K562 (cell line): ENCODE measurements around the gene SMIM13. TPM values are rescaled to one million over a fixed set of nuclear protein-coding genes. Genes with fewer than 3 reads are reported as not detected.

Experiments
- ATAC-seq: fragments of 200-7000 bp; cut with Tn5 transposase; 3 replicates; pipeline ENCODE4 v1.9.1; 2020; ENCODE audit warnings: moderate library complexity
- BruUV-seq: library from RNA; stranded (reverse); fragments of 400-500 nt; replicated peaks from 2 replicates; lab custom pipeline; 2021; lab: Mats Ljungman, UMichigan
- CTCF ChIA-PET: fragments of 300-600 bp; formaldehyde crosslinking; extraction: SDS; loops from one replicate; lab custom pipeline; 2021; ENCODE audit warnings: low intra/inter-chr PET ratio; lab: Yijun Ruan, JAX
- POLR2A ChIA-PET: fragments of 300-600, 350-650 bp; sonication (Branson Sonifier 250); formaldehyde crosslinking; extraction: SDS; loops from one replicate; lab custom pipeline; 2021; ENCODE audit warnings: antibody characterized with exemption, inconsistent platforms; lab: Yijun Ruan, JAX
- DNase-seq, 4 experiments: peaks; one replicate each; pipeline versions ENCODE4 v3.0.0 to v3.0.0-alpha.2; 2011 to 2018; ENCODE audit warnings: low spot score in 3 of 4, mixed read lengths in 3 of 4; ENCODE audit errors: extremely low read depth in 1 of 4
- FAIRE-seq: peaks from 2 replicates; lab custom pipeline; 2011; peaks lifted over from hg19 to GRCh38; lab: Jason Lieb, UNC
- H2AFZ ChIP-seq: 2 replicates; pipeline ENCODE4 v1.6.0; 2011; ENCODE audit warnings: low read depth, low read length, control low read depth, inconsistent platforms
- H3K27ac ChIP-seq: fragments of 200-600 bp; 3 replicates; pipeline ENCODE4 v1.8.0; 2011; ENCODE audit warnings: low read depth, mild to moderate bottlenecking, control low read depth, inconsistent platforms, low read length, moderate library complexity, mixed read lengths; ENCODE audit errors: extremely low read depth
- H3K27me3 ChIP-seq, 2 experiments: fragments of 300-600 bp in 1 of 2; 2 replicates in 1 of 2; 3 replicates in 1 of 2; pipeline versions ENCODE4 v1.6.0 to v1.8.0; 2011; ENCODE audit warnings: inconsistent platforms in 2 of 2, low read length in 2 of 2, mild to moderate bottlenecking in 1 of 2, mixed read lengths in 1 of 2, moderate library complexity in 1 of 2; ENCODE audit not compliant: control insufficient read depth in 2 of 2, insufficient read depth in 2 of 2
- H3K36me3 ChIP-seq: fragments of 300-600 bp; 3 replicates; pipeline ENCODE4 v1.8.0; 2011; ENCODE audit warnings: mild to moderate bottlenecking, low read length, inconsistent platforms; ENCODE audit not compliant: control insufficient read depth, insufficient read depth
- H3K4me1 ChIP-seq, 2 experiments: fragments of 200-600 bp in 1 of 2; replicated peaks in 1 of 2; 2 replicates in 1 of 2; 3 replicates in 1 of 2; pipeline versions ENCODE4 v1.5.1 to v1.8.0; 2011; ENCODE audit warnings: inconsistent platforms in 2 of 2, low read length in 2 of 2, mild to moderate bottlenecking in 1 of 2, mixed read lengths in 1 of 2, moderate library complexity in 1 of 2; ENCODE audit not compliant: control insufficient read depth in 2 of 2, insufficient read depth in 2 of 2
- H3K4me2 ChIP-seq: 2 replicates; pipeline ENCODE4 v1.6.1; 2011; ENCODE audit warnings: low read length, control low read depth, inconsistent platforms, mixed read lengths; ENCODE audit not compliant: insufficient read depth
- H3K4me3 ChIP-seq: fragments of 200-600 bp; sonication (generic), shearing (Covaris generic); 2 replicates; pipeline ENCODE4 v1.5.1; 2016; ENCODE audit warnings: control low read depth, inconsistent platforms
- H3K79me2 ChIP-seq: fragments of 200-600 bp; 3 replicates; pipeline ENCODE4 v1.8.0; 2011; ENCODE audit warnings: low read length, inconsistent platforms; ENCODE audit not compliant: control insufficient read depth, insufficient read depth
- H3K9ac ChIP-seq, 2 experiments: 2 replicates each; pipeline versions ENCODE4 v1.6.0 to v1.6.1; 2011; ENCODE audit warnings: low read depth in 2 of 2, low read length in 2 of 2, control low read depth in 1 of 2, inconsistent platforms in 1 of 2, mild to moderate bottlenecking in 1 of 2, mixed read lengths in 1 of 2; ENCODE audit not compliant: insufficient read depth in 1 of 2
- H3K9me1 ChIP-seq: one replicate; pipeline ENCODE4 v1.6.0; 2011; ENCODE audit warnings: inconsistent platforms, mild to moderate bottlenecking, low read length, moderate library complexity; ENCODE audit not compliant: control insufficient read depth, insufficient read depth
- H3K9me3 ChIP-seq: replicated peaks from 2 replicates; pipeline ENCODE4 v1.5.1; 2011; ENCODE audit warnings: low read depth, low read length, inconsistent platforms; ENCODE audit not compliant: control insufficient read depth, insufficient read depth
- H4K20me1 ChIP-seq: replicated peaks from 2 replicates; pipeline ENCODE4 v1.6.1; 2011; ENCODE audit warnings: low read length, inconsistent platforms, mixed read lengths; ENCODE audit not compliant: control insufficient read depth, insufficient read depth
- ARNT ChIP-seq, 2 experiments: fragments of 450-650 bp; IDR thresholded peaks; 2 replicates each; pipeline ENCODE4 v1.6.1; 2016; ENCODE audit warnings: mild to moderate bottlenecking in 1 of 2
- BCOR ChIP-seq: fragments of 450-650 bp; IDR thresholded peaks from 2 replicates; pipeline ENCODE4 v1.6.1; 2016
- CREBBP ChIP-seq: IDR thresholded peaks from one replicate; pipeline ENCODE4 v1.6.1; 2012; ENCODE audit warnings: low read depth, mild to moderate bottlenecking, control low read depth, inconsistent platforms, low read length
- IRF2 ChIP-seq: sonication (generic); formaldehyde crosslinking; IDR thresholded peaks from 2 replicates; pipeline ENCODE4 v1.8.1; 2022; ENCODE audit warnings: mild to moderate bottlenecking, missing genetic modification reagents
- MXD1 ChIP-seq: fragments of 250-450 bp; sonication (Bioruptor Pico); IDR thresholded peaks from 2 replicates; pipeline ENCODE4 v1.8.0; 2021; ENCODE audit warnings: borderline replicate concordance, mild to moderate bottlenecking, moderate library complexity; ENCODE audit not compliant: poor library complexity, severe bottlenecking
- NR2C1 ChIP-seq, 2 experiments: fragments of 450-650 bp; IDR thresholded peaks; 2 replicates each; pipeline ENCODE4 v1.6.1; 2017; ENCODE audit warnings: mild to moderate bottlenecking in 2 of 2, antibody characterized with exemption in 1 of 2, inconsistent platforms in 1 of 2, missing compliant biosample characterization in 1 of 2, missing genetic modification characterization in 1 of 2
- POLR2B ChIP-seq: fragments of 450-650 bp; IDR thresholded peaks from 2 replicates; pipeline ENCODE4 v1.6.1; 2018; ENCODE audit warnings: low read depth; ENCODE audit not compliant: partially characterized antibody
- TAF15 ChIP-seq: fragments of 200-400 bp; formaldehyde crosslinking; IDR thresholded peaks from 2 replicates; pipeline ENCODE4 v1.6.1; 2017; ENCODE audit warnings: mild to moderate bottlenecking, low read depth, low read length, moderate library complexity
- YY1 ChIP-seq, 3 experiments: IDR thresholded peaks; 2 replicates each; pipeline ENCODE4 v1.6.1; 2011; ENCODE audit warnings: low read length in 2 of 3, mild to moderate bottlenecking in 2 of 3, moderate library complexity in 2 of 3, borderline replicate concordance in 1 of 3, control low read depth in 1 of 3, low read depth in 1 of 3; ENCODE audit not compliant: insufficient read depth in 3 of 3, insufficient replicate concordance in 2 of 3, control insufficient read depth in 1 of 3, insufficient read length in 1 of 3; ENCODE audit errors: extremely low read depth in 1 of 3
- ZC3H8 ChIP-seq: fragments of 450-650 bp; IDR thresholded peaks from 2 replicates; pipeline ENCODE4 v1.6.1; 2017
- ZNF551 ChIP-seq: fragments of 250-450 bp; sonication (Bioruptor Pico); IDR thresholded peaks from 2 replicates; pipeline ENCODE4 v1.5.0; 2021; ENCODE audit warnings: mild to moderate bottlenecking, moderate library complexity
- ZNF589 ChIP-seq: fragments of 200-800 bp; sonication (Bioruptor generic); IDR thresholded peaks from 2 replicates; pipeline ENCODE4 v1.6.1; 2016; ENCODE audit warnings: low read depth, missing genetic modification characterization, missing compliant biosample characterization
- WGBS: fragments of 100-300 bp; shearing (Covaris generic); methylation state at CpG from one replicate; pipeline ENCODE4 v1.1.6; 2016; ENCODE audit warnings: low coverage, mixed read lengths; ENCODE audit not compliant: insufficient coverage; ENCODE audit errors: missing lambda C conversion rate; 5-methylcytosine and 5-hydroxymethylcytosine counted together
- in situ Hi-C: fragments of 300-500 bp; cut with MboI; formaldehyde crosslinking; loops from 4 replicates; pipeline ENCODE4 v1.15.0; 2018; ENCODE audit warnings: inconsistent platforms, mixed read lengths
- intact Hi-C: fragments of 100-400 bp; cut with micrococcal nuclease; formaldehyde crosslinking; loops from 2 replicates; pipeline ENCODE4 v1.14.2; 2022
- polyA plus RNA-seq, 8 experiments: library from polyadenylated mRNA; depleted of rRNA in 4 of 8; stranded (reverse) in 5 of 8; unstranded in 3 of 8; fragments of >200 nt; fragmentation: Nextera tagmentation in 2 of 8; fragmentation: Illumina TruSeq in 1 of 8; extraction: Ambion mirVana in 2 of 8; extraction: Trizol in 1 of 8; gene quantifications; 2 replicates each; pipeline versions ENCODE4 v1.2.1 to v1.2.3, GENCODE V29; 2011 to 2014; ENCODE audit warnings: inconsistent platforms in 1 of 8, missing spikeins in 1 of 8
- total RNA-seq, 7 experiments: library from RNA; depleted of rRNA in 6 of 7; stranded (reverse); fragments of >200 nt in 6 of 7; fragmentation: Illumina TruSeq in 2 of 7; extraction: Trizol in 2 of 7; gene quantifications; 2 replicates each; pipeline versions ENCODE4 v1.2.1 to v1.2.3, GENCODE V29; 2011 to 2021; ENCODE audit warnings: low replicate concordance in 1 of 7

SMIM13 gene
- total and polyA plus RNA-seq, 9 of the 15 experiments (the other 6 are each of a cell fraction or from before 2014, with no cell fraction given), result 5.5 to 24.8 (median 11.7) TPM

GRCh38 chr6:11098004-11098403 is 4.4 kb downstream of the SMIM13 start:
- Histone ChIP-seq H4K20me1 (no peaks in the 10 kb centered on the region), H3K79me2 (peaks cover 82% of the 10 kb centered on the region), H2AFZ (no peak overlapping the region), H3K4me2 (no peak overlapping the region), H3K9ac (no peak overlapping the region), H3K27me3 (no peaks in the 10 kb centered on the region), H3K4me1 (peaks cover 8 to 15% of the 10 kb centered on the region in 2 experiments), H3K36me3 (peaks cover 7% of the 10 kb centered on the region; the same call in 1 of the 3 replicates), H3K27ac (no peak overlapping the region; the same call in 2 of the 3 replicates), H3K9me3 (no peaks in the 10 kb centered on the region), H3K9me1 (no peaks in the 10 kb centered on the region), H3K4me3 (no peak overlapping the region)
- TF ChIP-seq ARNT (IDR thresholded peaks at IDR 0.05) (no peak), TAF15 (no peak), POLR2B (no peak)
- no peak for FAIRE-seq
- BruUV-seq, result no TSS peak
- no peak for ATAC-seq
- POLR2A ChIA-PET, result interaction anchor here (0.6 to 1.1 kb wide), 3 partner anchors 8 to 432 kb away, joined by 3 to 5 read pairs (median 3); no protein-coding TSS in a partner anchor
- in situ Hi-C loops (no loop called here), intact Hi-C loops (loop anchor here (5.0 kb wide), 1 partner anchor 44 kb away; no protein-coding TSS in a partner anchor)
- WGBS, result 88% methylated on average over 1 of the region's 1 CpG
- CTCF ChIA-PET, result interaction anchor here (0.6 kb wide), 1 partner anchor 34 kb away, joined by 5 read pairs; no protein-coding TSS in a partner anchor
- no peak for DNase-seq

- no peaks in the 10 kb centered on the region for H3K27me3 ChIP-seq
- in situ Hi-C loops, result no loop called here
- H3K27ac ChIP-seq, result no peak overlapping the region
- no peak for TF ChIP-seq IRF2 (CRISPR knock-in tag)
- TF ChIP-seq MXD1 (CRISPR knock-in tag), result no peak
- no peak for TF ChIP-seq ZC3H8
- no peak for TF ChIP-seq BCOR
- no peak for TF ChIP-seq CREBBP
- no peak for TF ChIP-seq ZNF551 (CRISPR knock-in tag)
- no peak for TF ChIP-seq ZNF589 (CRISPR knock-in tag)
- TF ChIP-seq NR2C1 (IDR thresholded peaks at IDR 0.05), result no peak
- no peak for TF ChIP-seq NR2C1 (tag; IDR thresholded peaks at IDR 0.05)
- no peak for TF ChIP-seq YY1 (IDR thresholded peaks at IDR 0.05; ENCODE audit: borderline replicate concordance in 1 of 3, control insufficient read depth in 1 of 3, extremely low read depth in 1 of 3, insufficient read depth in 3 of 3, insufficient read length in 1 of 3, insufficient replicate concordance in 2 of 3, low read depth in 1 of 3, low read length in 2 of 3)
- H4K20me1 ChIP-seq, result peaks cover 6% of the 10 kb centered on the region
- FAIRE-seq (no peak), DNase-seq (no peak), ATAC-seq (no peak)
- no TSS peak for BruUV-seq
- no peak overlapping the region for H3K9ac ChIP-seq
- WGBS, result 91% methylated on average over 4 of the region's 5 CpGs
- no peak overlapping the region for H3K4me2 ChIP-seq
- no peak overlapping the region for H2AFZ ChIP-seq
- peaks cover 90% of the 10 kb centered on the region for H3K79me2 ChIP-seq
- H3K9me3 ChIP-seq, result no peaks in the 10 kb centered on the region
- CTCF ChIA-PET, result no interaction called here
- no peak overlapping the region for H3K4me3 ChIP-seq
- peaks cover 7% of the 10 kb centered on the region; the same call in 1 of the 3 replicates for H3K36me3 ChIP-seq
- H3K4me1 ChIP-seq, result peaks cover 0 to 12% of the 10 kb centered on the region in 2 experiments
- POLR2A ChIA-PET, result interaction anchor here (1.5 kb wide), 1 partner anchor 8 kb away, joined by 4 read pairs; the partner anchor contains the start of gene SMIM13
- H3K9me1 ChIP-seq, result no peaks in the 10 kb centered on the region
- intact Hi-C loops, result no loop called here
Observed at GRCh38 chr6:11101417-11101816, 7.8 kb downstream of the SMIM13 start.
